ENCODE data around the gene SAP30.

The SAP30 gene, protein sequence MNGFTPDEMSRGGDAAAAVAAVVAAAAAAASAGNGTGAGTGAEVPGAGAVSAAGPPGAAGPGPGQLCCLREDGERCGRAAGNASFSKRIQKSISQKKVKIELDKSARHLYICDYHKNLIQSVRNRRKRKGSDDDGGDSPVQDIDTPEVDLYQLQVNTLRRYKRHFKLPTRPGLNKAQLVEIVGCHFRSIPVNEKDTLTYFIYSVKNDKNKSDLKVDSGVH

DNA sequence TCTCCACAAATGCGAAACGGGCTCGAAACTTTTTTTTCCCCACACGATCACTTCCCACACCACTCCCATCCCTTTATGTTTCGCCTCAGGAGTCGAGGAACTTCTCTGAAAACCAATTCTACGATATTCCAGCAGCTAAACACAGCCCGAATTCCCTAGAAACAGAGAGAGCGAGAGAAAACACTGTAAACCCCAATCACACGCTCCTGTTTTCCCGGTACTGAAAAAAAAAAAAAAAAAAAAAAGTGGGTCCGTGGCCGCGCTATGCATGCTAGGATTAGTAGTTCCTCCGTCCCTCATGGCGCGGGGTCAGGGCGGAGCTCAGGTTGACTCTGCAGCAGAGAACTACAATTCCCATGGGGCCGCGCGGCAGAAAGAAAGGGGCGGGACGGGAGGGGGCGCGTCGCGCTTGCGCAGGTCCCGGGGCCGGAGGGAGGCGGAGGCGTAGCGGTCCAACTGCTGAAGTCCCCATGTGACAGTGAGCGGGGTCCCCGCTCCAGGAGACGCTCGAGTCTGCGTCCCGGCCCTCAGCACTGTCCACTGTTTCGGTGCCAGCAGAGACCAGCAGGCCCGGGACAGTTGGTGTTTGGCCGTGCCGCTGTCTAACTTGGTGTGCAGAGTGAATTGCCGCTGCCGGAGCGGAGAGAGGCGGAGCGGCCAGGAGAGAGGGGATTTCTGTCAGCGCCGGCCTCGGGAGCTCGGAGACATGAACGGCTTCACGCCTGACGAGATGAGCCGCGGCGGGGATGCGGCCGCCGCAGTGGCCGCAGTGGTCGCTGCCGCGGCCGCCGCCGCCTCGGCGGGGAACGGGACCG, at the start of gene SAP30:
SAP30 (plus strand) TSS at position 478 of the 815 bp plus-strand sequence; CDS start at position 707, 229 bp downstream.
- peak; percentile 97 for DNase-seq

DNA sequence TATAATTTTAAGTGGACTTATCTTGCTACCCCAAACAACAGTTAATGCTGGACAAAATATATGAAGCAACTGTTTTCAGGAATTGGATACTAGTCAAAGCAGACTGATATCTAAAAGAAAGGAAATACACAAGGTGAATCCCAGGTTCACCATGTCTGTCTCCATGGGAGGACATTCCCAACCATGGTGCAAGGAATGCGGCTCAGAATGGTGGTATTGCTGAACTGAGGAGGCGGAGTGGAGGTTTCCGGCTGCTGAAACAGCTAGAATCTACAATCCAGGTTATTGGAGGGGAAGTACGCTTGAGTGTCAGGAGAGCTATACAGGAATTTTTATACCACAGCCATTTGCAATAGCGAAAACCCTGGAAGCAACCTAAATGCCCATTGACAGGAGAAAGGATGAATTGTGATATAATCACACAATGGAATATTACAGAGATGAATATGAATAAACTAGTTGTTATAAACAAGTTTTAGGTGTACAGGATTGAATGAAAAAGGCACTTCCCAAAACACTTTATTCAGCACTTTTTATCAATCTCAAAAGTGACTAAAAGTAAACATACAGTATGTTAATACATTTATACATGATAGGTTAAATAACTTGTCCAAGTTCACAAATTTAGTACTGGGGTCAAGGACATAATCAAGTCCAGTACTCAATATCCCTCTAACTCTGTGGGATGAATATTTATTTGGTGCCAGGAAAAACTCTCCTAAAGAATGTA, 45.6 kb upstream of the SAP30 start:
- DNase-seq = no peak

DNA sequence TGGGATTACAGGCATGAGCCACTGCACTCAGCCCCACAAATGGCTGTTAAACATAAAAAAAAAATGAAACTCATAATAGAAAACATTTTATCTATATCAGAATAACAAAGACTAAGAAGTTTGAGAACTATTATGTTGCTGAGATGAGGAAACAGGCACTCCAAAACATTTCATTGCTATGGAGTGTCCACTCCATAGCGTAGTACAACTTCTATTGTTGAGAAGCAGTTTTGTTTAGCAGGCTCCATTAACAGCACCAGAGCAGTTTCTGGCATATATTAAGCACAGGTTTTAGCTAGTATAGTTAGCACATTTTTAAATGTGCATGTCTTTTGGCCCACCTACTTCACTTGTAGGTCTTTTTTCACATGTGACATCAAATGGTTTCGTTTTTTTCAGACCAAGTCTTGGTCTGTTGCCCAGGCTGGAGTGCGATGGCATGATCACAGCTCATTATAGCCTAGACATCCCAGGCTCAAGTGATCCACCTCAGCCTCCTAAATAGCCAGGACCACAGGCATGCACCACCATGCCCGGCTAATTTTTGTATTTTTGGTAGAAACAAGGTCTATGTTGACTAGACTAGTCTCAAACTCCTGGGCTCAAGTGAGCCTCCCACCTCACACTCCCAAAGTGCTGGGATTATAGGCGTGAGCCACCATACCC, 42.4 kb upstream of the SAP30 start:
- DNase-seq = no peak

DNA sequence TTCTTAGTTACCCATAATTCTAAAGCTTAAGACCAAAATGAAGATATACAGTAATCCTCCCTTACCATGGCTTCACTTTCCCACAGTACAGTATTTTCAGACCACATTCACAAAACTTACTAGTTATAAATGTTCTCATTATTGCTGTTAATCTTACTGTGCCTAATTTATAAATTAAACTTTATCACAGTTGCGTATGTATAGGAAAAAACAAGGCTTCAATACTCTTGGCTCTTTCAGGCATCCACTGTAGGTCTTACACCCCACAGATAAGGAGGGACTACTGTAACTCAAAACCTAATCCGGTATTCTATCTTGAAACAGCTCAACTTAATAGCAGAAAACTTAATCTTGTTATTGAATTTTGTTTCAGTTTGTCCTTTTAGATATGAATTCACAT, 40.2 kb upstream of the SAP30 start:
- no peak for DNase-seq

DNA sequence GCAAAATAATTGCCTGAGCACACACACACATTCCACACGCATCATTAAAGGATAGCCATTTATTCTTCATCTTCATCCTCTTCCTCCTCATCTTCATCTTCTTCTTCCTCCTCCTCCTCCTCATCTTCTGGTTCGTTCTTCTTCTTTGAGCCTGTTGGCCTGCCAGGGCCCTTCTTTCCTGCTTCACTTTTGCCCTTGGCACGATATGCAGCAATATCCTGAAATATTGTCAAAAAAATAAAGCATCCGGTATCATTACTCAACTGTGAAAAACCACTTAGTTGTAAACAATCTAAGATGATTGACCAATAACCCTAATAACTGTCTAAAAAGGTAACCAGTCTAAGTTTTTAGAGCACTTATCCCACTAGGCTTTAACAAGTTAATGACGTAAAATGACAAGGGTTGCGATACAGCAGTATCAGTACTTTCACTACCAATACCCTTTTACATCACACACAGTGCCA, 38.7 kb upstream of the SAP30 start:
- DNase-seq = no peak

DNA sequence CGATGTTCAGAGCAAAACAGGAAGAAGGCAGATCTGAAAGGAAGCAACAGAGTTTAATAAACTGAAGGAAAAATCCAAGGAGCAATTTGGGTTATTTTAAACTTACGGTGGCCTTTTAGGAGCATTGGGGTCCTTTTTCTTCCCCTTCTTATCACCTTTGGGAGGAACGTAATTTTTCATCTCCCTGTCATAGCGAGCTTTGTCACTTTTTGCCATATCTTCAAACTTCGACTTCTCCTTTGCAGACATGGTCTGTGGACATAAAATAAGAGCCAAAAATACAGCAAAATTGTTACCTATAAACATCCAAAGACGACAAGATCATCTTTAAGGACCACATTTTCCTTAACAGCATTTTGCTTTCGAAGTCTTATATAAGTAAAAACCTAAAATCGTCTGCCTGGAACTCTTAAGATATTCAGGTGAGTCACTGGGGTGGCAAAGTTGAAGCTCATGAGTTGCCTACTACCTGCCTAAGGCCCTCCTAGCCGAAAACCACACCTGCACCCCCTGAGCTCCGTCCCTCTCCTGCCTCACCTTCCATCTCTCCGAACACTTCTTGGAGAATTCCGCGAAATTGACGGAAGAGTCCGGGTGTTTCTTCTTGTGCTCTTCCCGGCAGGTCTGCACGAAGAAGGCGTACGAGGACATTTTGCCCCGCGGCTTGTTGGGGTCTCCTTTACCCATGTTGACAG, 37.6 kb upstream of the SAP30 start:
- peak; percentile 27 for DNase-seq

DNA sequence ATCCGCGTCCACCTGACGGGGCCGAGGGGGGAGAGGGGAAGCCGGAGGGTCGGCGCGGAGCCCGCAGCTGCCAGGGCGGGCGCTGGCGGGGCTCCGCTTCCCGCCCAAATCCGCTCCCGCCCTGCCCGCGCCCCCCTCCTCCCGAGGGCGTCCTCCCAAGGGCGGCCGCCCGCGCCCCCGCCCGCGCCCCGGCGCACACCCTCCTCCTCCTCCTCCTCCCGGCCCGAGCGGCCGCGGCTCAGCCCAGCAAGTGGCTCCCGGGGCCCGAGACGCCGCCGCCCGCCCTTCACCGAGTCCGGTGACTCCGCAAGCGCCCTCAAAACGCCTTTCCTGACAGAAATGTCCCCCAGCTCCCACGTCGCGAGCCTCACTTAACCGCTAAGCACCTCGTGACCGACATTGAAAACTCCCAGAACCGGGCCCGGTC, 37.1 kb upstream of the SAP30 start:
- DNase-seq = peak; percentile 51

DNA sequence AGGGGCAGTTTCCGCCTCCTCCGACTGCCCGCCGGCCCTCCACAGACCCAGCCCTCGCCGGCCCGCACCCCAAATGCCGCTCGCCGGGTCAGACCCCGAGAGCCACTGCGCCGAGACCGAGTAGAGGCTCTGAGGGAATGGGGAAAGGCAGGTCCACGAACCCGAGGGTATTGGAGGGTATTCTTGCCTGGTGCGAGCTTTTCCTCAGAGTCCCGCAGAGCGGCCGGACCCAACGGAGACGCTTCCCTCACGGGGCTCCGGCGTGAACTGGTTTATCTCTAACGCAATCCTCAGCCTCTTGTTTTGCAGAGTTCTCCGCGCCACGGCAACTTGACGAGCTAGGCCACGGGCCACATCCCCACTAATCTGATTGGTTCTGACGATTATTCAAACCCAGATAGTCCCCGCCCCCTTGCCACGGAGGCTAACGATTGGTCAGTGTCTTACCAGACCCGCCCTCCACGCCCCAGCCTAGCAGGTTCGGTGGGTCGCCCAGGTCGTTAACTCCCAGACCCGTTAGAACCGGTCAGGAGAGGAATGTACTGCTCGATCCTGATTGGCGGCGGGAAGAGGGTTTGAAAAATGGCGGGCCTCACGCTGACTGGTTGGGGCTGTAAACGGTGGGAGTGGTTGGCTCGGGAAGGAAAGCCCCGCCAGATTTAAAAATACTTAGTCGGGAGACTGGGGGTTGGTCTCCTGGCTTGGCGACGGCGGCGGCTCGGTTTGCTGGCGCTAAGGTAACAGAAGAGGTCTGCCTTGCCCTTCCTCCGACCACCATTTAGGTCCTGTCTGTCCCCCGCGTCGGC, 36.5 kb upstream of the SAP30 start, which contains the start of gene HMGB2:
HMGB2 (minus strand) TSS at position 274 of the 806 bp plus-strand sequence. CDS start 709 bp downstream, outside the sequence.
- DNase-seq = peak; percentile 100

DNA sequence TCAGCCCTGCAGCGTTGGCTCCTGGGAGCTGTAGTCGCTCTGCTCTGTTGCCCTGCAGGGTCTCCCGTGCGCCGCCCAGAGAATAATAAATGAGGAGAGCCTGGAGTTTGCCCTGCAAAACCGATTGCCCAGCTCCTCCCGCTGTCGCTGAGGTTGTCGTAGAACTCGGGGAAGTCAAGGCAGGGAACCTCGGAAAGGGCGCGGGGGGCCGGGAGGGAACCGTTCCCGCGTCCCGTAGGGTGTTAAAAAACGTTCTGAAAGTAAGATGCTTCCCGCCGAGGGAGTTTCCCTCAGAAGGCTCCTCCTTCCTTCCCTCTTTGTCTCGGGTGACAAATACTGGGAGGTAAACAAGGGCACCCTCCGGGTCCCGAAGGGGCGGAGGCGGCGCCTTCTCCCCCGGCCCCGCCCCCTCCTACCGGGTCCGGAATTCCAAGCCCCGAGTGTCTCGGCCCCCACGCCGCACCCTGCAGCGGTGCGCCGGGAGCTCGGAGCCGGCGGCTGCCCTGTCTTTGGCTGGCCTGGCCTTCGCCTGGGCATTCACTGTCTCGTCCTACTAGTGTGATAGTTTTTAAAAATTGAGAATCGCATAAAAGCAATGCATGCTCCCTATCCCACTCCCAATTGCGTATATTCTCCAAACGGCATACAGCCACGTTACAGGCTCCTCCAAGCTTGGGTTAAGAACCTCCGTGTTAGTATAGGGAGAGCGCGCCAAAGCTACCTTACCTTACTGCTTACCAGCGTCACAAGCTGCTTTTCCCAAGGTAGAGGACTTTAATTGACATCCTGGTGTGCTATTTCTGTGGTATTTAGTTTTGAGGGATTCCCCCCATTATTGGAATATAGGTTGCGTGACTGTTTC, 35.6 kb upstream of the SAP30 start:
- peak; percentile 62 for DNase-seq

DNA sequence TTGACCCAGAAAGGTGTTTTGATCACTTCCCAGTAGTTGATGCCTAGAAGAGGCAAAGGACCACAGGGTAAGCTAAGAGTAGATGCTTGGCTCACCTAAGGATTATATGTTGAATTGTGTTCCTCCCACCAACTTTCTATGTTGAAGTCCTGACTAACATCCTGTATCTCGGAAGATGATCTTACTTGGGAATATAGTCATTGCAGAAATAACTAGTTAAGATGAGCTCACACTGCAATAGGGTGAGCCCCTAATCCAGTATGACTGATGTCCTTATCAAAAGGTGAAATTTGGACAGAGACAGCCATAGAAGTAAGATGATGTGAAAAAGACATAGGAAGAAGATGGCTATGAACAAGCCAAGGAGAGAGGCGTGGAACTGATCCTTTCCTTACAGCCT, 33.3 kb upstream of the SAP30 start:
- no peak for DNase-seq

DNA sequence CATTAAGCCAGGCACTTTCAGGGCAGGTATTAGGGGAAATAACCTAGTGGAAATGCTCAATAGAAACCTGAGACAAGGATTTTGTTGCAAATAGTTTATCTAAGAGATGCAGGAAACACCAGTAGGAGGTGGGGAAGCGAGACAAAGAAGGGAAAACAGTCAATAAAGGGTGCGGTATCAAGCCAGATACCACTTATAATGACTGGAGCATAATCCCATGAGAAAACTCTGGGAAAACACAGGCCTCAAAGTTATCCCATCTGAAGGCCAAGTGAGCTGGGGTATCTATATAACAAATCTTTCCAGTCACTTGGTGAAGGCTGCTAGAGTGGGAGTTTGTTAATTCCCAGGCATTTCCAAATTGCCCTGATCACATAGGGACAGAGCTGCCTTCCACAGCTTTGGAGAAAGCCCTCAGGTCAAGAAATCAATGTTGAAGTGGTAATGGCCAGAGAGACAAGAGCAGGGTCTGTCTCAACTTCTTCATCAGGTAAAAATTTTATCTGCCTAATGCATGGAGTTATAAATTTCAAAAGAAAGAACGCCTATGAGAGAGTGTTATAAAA, 26.8 kb upstream of the SAP30 start:
- DNase-seq = no peak

DNA sequence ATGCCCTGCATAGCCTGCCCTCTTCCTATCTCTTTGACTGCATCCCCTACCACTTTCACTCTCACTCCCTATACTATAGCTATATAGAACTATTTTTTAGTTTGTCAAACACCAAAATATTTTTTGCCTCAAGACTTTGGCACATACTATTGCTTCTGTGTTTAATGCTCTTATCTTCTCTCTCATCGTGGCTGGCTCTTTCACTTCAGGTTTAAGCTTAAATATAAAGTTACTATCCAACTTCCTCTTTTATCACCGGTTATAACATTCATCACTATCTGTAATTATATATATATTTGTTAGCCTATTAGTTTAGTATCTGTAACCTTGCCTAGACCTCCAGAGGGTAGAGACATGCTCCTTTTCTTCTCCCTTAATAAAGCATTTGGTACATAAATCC, 25.1 kb upstream of the SAP30 start:
- DNase-seq = no peak

DNA sequence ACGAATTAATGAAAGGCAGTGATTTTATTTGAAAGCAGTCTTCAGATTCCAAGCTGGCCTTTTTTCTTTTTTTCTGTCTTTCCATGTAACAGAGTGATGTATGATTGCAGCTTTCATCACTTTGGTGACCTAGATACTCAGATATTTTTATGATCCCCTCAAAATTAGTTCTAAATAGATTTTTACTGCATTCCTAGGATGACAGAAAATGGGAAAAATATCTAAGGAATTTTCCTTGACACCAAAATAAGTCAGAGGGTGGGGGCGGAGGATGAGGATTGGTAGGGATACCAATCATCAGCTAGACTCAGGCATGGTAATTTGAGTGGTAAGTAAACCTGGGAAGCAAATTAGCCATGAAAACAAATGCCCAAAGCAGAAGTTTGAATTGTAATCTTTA, 24.7 kb upstream of the SAP30 start:
- no peak for DNase-seq

DNA sequence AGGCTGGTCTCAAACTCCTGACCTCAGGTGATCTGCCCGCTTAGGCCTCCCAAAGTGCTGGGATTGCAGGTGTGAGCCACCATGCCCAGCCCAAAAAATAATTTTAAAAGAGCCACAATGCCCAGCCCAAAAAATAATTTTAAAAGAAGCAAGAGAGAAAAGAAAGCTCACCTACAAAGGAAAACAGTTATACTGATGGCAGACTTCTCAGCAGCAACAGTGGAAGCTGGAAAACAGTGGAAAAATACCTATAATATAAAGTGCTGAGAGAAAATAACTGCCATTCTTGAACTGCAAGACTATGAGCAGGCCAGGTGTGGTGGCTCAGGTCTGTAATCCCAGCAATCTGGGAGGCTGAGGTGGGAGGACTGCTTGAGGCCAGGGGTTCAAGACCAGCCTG, 23.3 kb upstream of the SAP30 start:
- DNase-seq = no peak

DNA sequence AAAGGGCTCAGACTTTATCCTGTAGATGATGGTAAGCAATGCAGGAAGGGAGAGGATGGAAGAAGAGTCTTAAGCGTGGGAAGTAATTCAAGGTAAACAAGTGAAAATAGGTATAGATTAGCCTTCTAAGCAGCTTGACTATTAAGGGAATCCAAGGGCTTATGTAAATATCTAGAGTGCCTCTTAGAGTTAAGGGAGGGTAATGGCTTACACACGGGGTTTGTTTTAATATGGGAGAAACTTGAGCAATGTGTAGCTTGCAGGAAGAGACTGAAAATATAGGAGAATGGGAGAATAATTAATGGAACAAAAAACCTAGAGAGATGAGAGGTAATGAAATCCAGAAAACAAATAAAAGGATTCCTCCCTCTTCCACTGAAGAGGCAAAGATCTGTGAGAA, 12.8 kb upstream of the SAP30 start:
- no peak for DNase-seq

DNA sequence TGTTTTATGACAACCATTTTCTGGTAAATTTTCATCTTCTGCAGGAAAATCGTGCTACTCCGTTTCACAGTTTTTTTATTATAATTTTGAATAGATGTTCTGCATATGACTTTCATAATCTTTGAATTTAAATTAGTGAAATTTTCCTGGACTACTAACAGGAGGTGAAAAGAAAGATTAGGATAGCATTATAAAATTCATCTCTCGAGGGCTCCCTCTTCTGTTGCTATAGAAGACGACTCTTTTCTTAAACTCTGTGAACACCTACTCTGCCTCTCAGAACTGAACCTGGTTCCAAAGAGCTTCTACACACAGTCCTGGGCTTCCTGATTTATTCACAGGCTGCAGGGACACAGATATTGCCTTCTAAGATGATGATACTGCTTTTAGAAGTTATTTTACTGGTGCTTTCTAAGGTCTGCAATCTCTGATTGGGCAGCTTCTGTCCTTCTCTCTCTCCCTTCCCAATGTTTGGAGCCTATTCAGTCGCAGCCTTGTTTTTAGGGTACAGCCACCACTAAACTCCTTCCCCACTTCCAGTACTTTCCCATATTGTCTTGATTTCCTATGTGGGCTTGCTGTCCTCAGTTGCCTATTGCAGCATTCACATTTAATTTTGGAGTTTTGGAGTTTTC, 10.1 kb upstream of the SAP30 start:
- no peak for DNase-seq

DNA sequence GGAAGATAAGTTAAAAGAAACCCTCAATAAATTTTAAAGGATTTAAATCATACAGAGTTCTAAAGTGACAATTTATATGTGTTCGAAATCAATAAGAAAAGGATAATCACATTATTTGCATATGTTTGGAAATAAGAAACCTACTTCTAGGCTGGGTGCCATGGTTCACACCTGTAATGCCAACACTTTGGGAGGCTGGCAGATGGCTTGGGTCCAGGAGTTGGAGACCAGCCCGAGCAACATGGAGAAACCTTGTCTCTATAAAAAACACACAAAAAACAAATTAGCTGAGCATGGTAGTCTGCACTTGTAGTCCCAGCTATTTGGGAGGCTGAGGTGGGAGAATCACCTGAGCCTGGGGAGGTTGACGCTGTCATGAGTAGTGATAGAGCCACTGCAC, 8.1 kb upstream of the SAP30 start:
- no peak for DNase-seq

DNA sequence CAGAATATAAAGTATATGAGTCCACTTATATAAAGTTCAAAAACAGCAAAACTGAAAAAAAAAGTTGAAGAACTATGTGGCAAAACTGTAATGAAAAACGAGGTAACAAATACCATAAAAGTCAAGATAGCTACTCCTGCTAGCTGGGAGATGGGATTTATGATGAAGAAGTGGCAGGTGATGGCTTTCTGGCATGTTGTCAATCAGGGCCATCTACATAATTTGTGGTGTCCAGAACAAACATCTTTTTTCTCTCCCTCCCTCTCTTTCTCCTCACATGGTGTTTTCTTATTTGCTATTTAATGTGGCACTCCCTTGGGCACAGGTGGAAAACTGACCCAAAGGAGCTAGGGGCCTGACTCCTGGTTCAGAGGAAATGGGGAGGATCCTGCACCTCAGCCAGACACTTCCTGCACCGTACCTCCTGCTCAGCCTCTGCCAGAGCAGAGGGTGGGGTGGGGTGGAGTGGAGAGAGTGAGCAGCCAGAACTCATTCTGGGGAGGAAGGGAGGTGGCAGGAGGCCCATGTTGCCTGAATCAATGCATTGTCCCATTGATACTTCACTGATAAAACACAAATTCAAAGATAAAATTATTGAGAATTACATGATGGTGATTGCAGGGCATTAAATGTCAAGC, 5.3 kb upstream of the SAP30 start:
- no peak for DNase-seq

DNA sequence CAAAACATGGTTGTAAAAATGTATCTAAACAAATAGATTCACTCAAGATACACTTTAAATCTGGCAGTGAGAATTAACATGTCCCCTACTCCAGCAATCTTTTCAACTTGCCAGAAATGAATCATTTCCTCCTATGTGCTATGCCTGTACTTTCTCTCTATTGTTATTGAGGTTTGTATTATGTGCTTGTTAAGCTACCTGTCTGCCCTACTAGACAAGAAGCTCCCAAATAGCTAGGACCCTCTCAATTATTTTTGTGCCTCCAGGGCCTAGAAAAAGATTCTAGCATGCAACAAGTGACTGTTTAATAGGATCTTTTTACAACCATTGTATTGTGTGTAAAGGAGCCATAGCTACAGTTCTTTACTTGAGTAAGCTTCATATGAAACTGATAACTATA, 3.5 kb upstream of the SAP30 start:
- DNase-seq = no peak

Measured in activated CD4-positive, alpha-beta T cell treated with anti-CD3 and anti-CD28 coated beads for 48 hours (primary cell).